IPS-NIHi7 (cell line): ENCODE measurements around the gene KCNQ4.

Source experiments
- DNase-seq: peaks from one replicate; pipeline ENCODE4 v3.0.0; 2012; ENCODE audit warnings: mixed read lengths; ENCODE audit errors: extremely low spot score

Gene KCNQ4

DNA sequence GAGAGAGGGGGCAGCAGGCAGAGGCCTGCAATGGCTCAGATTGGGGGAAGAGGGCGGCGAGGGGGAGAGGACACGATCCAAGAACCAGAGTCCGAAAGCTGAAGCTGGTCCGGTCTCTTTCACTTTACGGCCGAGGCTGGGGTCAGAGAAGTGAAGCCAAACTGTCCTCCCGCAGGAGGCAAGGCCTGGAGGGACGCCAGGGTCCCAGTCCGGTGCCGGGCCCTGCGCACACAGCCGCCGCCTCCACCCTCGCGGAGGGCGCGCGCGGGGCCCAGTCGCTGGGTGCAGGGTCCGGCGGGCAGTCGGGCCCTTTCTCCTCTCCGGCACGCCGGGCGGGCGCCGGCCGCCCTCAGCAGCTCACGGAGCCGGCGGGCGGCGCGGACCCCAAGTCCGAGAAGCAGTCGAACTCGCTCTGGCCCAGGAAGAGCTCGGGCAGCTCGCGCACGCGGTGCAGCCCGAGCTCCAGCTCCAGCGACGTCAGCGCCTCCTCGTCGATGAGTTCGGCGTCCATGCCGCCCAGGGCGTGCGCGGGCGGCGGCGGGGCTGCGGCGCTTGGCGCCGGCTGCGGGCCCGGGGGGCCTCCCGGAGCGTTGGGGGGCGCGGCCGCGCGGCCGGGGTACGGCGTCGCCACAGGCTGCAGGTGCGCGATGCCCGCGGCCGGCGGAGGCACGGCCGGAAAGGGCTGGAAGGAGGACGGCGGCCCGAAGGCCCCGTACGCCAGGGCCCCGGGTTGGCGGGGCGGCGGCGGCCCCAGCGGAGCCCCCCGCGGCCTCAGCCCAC, 77.8 kb downstream of the KCNQ4 start:
- DNase-seq: no peak

DNA sequence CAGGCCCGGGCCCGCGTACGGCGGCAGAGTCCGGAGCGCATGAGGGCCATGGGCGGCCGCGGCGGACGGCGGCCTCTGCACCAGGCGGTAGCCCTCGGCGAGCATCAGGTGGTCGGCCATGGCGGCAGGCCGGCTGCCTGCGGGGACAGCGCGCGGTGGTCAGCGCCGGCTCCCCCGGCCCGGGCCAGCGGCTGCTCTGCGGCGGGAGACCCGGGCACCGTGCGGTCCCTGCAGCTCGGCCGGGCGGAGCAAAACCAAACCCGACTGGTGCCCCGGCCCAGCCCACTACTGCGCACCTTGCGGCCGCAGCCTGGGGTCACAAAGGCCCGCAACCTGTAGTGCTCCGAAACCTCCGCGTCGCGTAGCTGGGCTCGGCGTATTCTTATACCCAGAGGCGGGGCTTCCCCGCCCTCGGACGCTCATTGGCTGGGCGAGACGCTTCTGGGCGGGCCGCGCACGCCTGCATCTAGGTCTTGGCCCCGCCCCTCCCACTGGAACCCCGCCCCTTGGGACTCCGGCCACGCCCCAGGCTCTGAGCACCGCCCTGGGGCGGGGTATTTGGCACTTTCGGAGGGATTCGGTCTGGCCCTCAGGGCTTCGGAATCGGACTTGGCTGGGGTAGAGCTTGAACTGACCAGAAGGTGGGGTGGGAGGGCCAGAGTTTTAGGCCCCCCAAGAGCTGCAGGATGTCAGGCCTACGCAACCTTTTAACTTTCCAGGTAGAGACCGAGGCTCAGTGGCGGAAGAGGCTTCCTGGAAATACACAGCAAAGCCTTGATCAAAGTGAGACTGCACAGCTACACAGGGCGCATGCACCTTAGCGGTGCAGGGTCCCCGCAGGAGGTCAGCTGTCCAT, 78.6 kb downstream of the KCNQ4 start, which contains the start of gene CITED4:
CITED4 (minus strand) TSS at position 356 of the 856 bp plus-strand sequence; CDS start at position 120, 236 bp downstream.
- DNase-seq: peak; percentile 93

DNA sequence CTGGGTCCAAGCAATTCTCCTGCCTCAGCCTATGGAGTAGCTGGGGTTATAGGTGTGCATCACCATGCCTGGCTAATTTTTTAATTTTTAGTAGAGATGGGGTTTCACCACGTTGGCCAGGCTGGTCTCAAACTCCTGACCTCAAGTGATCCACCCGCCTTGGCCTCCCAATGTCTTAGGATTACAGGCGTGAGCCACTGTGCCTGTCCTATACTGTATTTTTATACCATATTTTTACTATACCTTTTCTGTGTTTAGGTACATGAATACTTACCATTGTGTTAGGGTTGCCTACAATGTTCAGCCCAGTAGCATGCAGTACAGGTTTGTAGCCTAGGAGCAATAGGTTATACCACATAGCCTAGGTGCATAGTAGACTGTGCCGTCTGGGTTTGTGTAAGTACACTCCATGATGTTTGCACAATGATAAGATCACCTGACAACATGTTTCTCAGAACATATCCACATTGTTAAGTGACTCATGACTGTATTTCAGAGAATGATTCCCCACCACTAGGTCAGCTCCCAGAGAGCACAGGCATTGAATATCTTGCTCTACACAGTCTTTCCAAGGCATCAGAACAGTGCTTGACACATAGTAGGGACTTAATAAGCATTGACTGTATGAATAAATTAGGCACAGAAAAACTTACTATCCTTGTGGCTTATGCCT, 84.6 kb downstream of the KCNQ4 start:
- no peak for DNase-seq

DNA sequence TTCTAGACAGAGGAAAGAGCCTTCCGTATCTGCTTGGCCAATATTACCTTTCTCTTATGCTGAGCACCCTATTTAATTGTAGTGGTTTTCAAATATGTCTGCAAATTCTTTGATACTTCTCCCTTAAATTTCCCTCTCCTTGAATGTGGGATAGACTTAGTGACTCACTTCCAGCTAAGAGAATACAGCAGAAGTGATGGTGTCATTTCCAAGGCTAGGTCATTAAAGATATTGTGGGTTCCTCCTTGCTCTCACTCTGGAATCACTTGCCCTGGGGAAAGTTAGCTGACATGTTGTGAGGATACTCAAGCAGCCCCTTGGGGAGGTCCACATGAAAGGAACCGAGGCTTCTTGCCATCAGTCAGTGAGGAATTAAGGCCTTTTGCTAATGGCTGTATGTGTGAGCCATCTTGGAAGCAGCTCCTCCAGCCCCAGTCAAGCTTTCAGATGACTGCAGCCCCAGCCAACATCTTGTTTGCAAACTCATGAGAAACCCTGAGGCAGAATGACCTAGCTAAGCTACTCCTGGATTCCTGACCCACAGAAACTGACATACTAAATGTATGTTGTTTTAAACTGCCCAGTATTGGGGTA, 86.6 kb downstream of the KCNQ4 start:
- DNase-seq: no peak

DNA sequence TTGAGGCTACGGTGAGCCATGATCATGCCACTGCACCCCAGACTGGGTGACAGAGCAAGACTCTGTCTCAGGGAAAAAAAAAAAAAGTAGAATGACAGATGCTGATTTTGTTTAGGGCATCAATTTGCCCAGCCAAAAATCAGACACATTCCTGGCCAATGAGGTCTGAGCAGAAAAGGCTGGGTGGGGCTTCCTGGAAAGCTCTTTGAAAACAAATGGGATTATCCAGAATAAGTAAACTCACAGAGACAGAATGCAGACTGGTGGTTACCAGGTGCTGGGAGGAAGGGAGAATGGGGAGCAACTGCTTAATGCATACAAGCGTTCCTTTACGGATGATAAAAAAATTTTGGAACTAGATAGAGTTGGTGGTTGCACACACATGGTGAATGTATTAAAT, 88.7 kb downstream of the KCNQ4 start:
- no peak for DNase-seq

DNA sequence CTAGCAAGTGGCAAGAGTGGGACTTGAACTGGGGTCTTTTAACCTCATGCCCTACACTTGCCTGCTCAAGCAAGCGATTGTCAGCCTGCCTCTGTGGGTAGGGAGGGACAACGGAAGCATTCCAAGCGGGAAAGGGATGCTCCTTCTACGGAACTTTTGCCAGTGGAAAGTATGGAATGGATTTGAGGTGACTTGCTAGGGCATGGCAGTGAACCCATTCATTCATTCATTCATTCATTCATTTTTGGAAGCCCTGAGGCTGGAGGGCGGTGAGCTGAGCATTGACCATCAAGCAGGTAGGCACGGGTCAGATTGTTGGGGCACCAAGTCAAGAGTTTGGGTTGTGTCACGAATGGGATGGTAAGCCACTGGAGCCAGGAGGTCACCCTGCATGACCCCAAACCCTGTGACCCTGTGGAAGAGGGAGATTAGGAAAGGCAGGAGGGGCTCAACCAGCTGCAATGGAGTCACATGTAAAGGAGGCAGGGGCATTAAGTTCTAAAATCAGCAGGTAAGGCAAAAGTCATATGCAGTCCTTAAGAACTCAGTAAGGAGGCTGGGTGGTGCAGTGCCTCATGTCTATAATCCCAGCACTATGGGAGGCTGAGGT, 90.4 kb downstream of the KCNQ4 start:
- no peak for DNase-seq

DNA sequence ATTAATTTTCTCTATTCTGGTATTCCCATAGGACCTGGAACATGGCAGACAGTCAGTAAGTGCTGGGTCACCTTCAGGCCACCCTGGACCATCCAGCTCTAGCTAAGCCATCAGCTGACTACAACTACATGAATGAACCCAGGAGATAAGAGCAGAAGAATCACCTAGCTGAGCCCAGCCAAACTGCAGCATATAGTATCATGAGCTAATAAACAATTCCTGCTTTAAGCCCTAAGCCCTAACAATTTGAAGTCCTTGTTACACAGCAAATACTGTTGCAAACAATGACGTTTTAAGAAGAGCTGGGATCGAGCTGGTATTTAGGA, 92.8 kb downstream of the KCNQ4 start:
- DNase-seq: no peak

DNA sequence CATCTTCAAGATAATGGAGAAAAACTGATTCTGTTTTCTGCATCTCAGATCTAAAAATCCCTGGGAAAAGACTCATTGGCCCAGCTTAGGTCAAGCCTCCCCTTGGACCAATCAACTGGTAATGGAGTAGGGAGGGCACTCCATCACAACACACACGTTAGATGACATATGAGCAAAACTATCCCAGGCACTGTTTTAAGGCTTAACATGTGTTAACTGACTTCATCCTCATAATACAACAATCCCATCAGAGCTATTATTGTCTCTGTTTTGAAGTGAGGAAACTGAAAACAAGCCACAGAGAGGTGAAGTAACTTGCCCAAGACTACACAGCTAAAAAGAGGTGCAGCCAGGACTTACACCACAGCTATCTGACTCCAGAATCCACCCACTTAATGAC, 93.3 kb downstream of the KCNQ4 start:
- DNase-seq: no peak

DNA sequence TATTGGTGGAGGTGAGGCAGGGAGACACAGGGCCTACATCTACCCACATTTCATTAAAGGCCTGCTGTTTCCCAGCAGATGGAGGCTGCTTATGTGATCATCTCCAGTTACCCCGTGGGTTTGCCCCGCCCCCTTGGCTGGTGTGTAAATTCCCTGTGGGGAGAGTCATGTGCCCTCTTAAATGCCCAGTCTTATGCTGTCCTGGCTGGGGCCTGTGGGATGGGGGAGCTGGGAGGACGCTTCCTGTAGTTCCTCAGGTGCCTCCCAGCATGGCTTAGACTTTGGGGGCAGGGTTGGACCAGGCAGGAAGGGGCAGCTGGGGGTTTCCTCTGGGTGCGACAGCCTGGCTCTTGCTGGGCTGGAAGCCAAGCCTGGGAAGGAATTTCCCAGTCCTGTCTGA, 94.1 kb downstream of the KCNQ4 start:
- no peak for DNase-seq

DNA sequence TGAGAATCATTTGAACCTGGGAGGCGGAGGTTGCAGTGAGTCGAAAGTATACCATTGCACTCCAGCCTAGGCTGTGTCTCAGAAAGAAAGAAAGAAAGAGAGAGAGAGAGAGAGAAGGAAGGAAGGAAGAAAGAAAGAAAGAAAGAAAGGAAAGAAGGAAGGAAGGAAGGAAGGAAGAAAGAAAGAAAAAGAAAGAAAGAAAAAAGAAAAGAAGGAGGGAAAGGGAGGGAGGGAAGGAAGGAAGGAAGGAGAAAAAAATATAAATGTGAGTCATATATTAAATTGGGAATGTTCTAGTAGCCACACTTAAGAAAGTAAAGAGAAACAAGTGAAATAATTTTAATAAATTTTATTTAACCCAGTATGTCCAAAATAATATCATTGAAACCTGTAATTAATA, 95.3 kb downstream of the KCNQ4 start:
- no peak for DNase-seq

DNA sequence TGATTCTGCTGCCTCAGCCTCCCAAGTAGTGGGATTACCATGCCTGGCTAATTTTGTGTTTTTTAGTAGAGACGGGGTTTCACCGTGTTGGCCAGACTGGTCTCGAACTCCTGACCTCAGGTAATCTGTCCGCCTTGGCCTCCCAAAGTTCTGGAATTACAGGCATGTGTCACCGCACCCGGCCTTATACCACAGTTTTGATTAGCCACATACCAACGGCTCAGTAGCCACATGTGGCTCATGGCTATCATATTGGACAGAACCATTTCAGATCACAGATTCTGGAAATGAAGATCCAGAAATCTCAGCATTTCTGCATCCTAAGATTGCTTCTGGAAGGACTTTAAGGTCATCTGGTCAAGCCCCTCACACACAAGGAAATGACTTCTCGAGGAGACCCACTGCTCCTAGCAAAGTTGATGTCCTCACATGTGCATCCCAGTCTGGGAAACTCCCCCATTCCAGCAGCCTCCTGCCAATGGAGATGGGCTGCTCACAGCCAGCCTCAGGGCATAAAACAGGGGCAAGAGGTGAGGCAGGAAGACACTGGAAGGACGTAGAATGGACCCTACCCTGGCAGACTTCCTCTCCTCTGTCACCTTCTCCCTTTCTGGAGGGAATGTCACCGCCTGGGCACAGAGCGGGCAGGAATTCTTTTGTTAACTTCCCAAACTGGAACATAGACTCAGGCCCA, 96.0 kb downstream of the KCNQ4 start:
- no peak for DNase-seq

DNA sequence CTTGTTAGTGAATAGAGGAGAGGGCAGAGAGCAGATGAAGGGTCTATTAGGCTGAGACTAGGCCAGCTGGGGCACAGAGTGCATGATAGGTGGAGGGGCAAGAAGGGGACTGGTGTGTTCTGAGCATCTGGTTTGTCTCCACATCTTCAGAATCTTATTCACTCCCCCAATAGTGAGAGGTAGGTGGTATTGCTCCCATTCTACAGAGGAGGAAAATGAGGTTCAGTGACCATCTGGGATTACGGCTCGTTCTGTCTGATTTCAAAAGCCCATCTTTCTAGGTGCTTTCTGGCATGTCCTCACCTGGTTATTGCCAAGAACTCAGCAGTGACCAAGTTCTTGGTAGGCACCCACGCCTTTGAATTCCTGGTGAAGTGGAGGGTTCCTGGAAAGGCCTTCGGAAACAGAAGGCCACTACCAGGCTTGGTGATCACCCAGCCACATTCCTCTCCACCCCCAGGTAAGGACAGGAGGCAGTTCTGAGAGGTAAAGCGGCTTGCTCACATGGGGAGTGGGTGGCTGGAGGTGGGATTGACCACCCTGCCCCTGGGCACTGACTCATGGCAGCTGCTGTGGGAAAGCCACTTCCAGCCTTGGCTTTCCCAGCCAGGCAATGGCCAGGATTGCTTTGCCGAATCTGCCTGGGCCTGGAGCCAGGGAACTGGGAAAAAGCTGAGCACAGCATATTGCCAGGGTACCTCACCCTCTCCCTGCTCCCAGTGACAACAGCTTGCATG, 97.4 kb downstream of the KCNQ4 start:
- no peak for DNase-seq

DNA sequence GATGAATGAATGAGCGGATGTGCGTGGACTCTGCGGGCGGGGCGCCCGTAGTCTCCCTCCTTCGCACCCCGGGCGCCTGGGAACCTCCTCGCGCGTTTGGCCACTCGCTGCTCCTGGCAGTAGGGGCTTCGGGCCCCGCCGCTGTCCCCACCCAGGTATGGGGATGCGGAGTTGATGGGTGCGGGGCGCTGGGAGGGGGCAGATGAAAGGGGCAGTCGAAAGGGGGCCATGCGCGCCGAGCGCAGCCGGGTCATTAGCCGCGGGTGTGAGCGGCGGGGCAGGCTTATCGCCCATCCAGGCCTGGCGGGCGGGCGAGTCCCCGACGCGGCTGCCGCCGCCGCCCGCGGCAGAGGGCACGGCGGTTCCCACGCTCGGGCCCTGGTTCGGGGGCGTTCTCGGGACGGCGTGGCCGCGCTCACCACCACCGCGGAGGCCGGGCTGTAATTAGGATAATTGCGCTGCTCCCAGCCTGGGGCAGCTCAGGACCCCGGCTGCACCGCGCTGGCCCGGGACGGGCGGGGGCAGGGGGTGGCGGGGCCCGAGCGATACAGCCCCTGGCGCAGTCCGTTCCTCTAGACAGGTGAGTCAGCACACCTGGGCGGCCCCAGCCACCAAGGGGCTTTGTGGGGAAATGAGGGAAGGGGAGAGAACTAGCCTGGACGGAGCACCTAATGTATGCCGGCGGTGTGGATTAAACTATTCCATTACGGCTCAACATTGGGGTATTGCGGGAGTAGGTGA, 100.6 kb downstream of the KCNQ4 start:
- DNase-seq: peak; percentile 40

DNA sequence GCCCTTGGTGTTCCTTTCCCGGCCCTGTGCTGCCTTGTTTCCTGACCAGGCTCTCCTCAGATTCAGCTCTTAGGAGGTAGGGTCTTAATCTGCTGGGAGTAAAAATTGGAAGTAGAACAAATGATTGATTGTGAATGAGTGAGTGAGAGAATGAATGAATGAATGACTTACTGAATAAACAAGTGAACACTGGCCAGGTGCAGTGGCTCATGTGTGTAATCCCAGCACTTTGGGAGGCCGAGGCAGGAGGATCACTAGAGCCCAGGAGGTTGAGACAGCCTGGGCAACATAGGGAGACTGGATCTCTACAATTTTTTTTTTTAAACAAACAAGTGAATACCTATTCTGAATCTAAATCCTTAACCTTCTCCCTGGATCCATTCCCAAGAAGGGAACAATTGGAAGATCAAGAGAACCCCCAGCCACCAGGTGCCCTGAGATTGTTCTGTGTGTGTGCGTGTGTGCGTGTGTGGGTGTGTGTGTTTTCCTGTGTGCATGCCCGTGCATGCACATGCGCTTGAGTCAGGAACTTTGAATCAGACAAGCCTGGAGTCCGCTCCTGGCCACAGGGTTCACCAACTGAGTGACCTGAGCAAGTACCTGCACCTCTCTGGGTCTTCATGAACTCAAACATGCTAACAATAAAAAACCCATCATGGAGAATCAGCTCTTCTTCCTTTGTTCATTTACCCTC, 102.9 kb downstream of the KCNQ4 start:
- no peak for DNase-seq

DNA sequence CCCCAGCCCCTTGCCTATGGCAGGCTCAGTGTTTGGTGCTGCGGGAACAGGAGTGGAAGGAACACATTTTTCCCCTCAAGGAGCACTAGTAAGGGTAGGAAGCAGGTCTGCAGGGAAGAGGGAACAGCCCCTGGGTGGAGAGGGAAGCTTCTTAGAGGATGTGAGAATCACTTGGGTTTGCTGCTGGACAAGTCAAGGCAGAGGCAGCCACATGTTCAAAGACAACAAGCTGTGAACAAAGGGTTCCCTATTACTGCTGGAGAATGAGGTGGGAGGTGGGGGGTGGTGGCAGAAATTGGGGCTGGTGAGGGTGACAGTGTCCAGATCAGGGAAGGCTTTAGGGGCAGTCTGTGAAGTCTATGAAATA, 103.4 kb downstream of the KCNQ4 start:
- no peak for DNase-seq

DNA sequence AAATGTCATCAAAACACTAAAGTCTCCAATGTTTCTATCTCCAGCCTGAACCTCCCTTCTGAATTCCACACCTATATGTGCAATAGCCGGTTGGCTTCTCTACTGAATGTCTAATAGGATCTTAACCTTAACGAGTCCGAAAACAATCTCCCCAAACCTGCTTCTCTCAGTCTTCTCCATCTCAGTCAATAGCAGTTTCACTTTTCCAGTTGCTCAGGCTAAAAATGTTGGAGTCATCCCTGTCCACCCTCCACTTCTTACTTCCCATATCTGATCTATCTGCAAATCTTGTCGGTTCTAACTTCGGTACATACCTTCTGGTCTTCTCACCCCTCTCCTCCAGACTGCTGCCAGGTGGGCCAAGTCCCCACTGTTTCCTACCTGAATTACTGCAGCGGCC, 104.1 kb downstream of the KCNQ4 start:
- no peak for DNase-seq
